CD4-positive, CD25-positive, alpha-beta regulatory T cell (primary cell): ENCODE data around the gene MYL10. TPM values are rescaled to one million over a fixed set of nuclear protein-coding genes. Genes with fewer than 3 reads are reported as not detected.

Experiments
- ATAC-seq, 2 donors: fragments of 150-1000 bp; cut with Tn5 transposase; one replicate each; pipeline ENCODE4 v1.10.0; 2021; ENCODE audit warnings: low read depth in 2 of 2, moderate number of reproducible peaks in 2 of 2, moderate library complexity in 1 of 2
- DNase-seq, 3 donors: peaks; one replicate each; pipeline versions ENCODE4 v3.0.0 to v3.0.0-alpha.2; 2012 to 2022; ENCODE audit warnings: mixed read lengths in 1 of 3
- H3K27ac ChIP-seq: one replicate; pipeline ENCODE4 v1.7.0; 2013; ENCODE audit warnings: mild to moderate bottlenecking, low read length; ENCODE audit not compliant: insufficient read depth, poor library complexity, severe bottlenecking
- H3K27me3 ChIP-seq: one replicate; pipeline ENCODE4 v1.7.0; 2013; ENCODE audit warnings: low read length; ENCODE audit not compliant: control insufficient read depth, insufficient read depth
- H3K36me3 ChIP-seq: one replicate; pipeline ENCODE4 v1.7.0; 2013; ENCODE audit warnings: mild to moderate bottlenecking, low read length, moderate library complexity; ENCODE audit not compliant: control insufficient read depth, insufficient read depth
- H3K4me1 ChIP-seq: 2 replicates; pipeline ENCODE4 v1.7.0; 2013; ENCODE audit warnings: mild to moderate bottlenecking, low read length; ENCODE audit not compliant: insufficient read depth, control insufficient read depth, poor library complexity, severe bottlenecking
- H3K4me3 ChIP-seq: one replicate; pipeline ENCODE4 v1.7.0; 2013; ENCODE audit warnings: low read depth, mild to moderate bottlenecking, low read length, moderate library complexity
- H3K9me3 ChIP-seq, 2 experiments: 1 replicate in 1 of 2; 2 replicates in 1 of 2; pipeline ENCODE4 v1.7.0; 2013; ENCODE audit warnings: low read length in 2 of 2, mild to moderate bottlenecking in 1 of 2, moderate library complexity in 1 of 2; ENCODE audit not compliant: control insufficient read depth in 2 of 2
- H3K27ac Mint-ChIP-seq, 3 donors: one replicate each; pipeline ENCODE4 v1.8.0; 2020 to 2022; ENCODE audit warnings: mild to moderate bottlenecking in 3 of 3, mixed read lengths in 3 of 3, moderate library complexity in 2 of 3
- H3K27me3 Mint-ChIP-seq: one replicate; pipeline ENCODE4 v1.8.0; 2022; ENCODE audit warnings: mild to moderate bottlenecking, mixed read lengths
- H3K36me3 Mint-ChIP-seq: one replicate; pipeline ENCODE4 v1.8.0; 2020; ENCODE audit warnings: mixed read lengths
- H3K4me1 Mint-ChIP-seq, 4 donors: one replicate each; pipeline ENCODE4 v1.8.0; 2020 to 2022; ENCODE audit warnings: mixed read lengths in 4 of 4, mild to moderate bottlenecking in 1 of 4
- H3K4me3 Mint-ChIP-seq, 4 donors: one replicate each; pipeline ENCODE4 v1.8.0; 2020 to 2022; ENCODE audit warnings: mild to moderate bottlenecking in 4 of 4, mixed read lengths in 4 of 4, moderate library complexity in 3 of 4
- H3K9me3 Mint-ChIP-seq, 7 donors: one replicate each; pipeline ENCODE4 v1.8.0; 2020 to 2022; ENCODE audit warnings: mixed read lengths in 7 of 7, mild to moderate bottlenecking in 3 of 7, moderate library complexity in 2 of 7
- polyA plus RNA-seq, 4 donors: library from polyadenylated mRNA; unstranded; fragments of 300-500 nt; fragmentation: Illumina TruSeq; gene quantifications; one replicate each; pipeline ENCODE4 v1.2.3, GENCODE V29; 2021
- total RNA-seq: library from RNA; stranded (reverse); gene quantifications from one replicate; pipeline ENCODE4 v1.2.3, GENCODE V29; 2022

Gene MYL10
- total and polyA plus RNA-seq, 5 donors from 2014 or later = not detected

GRCh38 chr7:101582971-101583370, 46.1 kb downstream of the MYL10 start:
- H3K4me3 ChIP-seq = no peak overlapping the region
- H3K4me3 Mint-ChIP-seq = no peak overlapping the region

DNA sequence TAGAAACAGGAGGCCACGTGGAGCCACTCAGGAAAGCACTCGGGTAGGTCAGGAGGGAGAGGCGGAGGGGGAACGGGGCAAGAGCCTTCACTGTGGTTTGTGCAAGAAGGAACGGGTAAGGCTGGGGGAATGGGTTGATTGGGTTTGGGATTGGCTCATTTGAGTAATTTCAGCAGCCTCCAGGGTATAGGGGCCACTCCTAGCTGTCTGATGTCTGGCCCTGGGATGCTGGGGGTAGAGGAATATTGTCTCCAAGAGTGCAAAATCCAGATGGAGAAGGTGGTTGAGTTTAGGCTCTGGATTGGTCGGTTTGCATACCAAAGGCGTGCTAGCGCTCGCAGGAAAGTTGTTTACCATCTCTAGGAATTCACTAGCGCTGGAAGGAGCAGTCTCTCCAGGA, 47.2 kb downstream of the MYL10 start:
- Mint-ChIP-seq H3K27ac (no peak overlapping the region), H3K4me1 (no peaks in the 10 kb centered on the region), H3K36me3 (no peaks in the 10 kb centered on the region), H3K9me3 (peaks cover 0 to 6% (median 2%) of the 10 kb centered on the region in 7 donors), H3K4me3 (no peak overlapping the region), H3K27me3 (peaks cover 8% of the 10 kb centered on the region)
- Histone ChIP-seq H3K36me3 (no peaks in the 10 kb centered on the region), H3K4me3 (no peak overlapping the region), H3K9me3 (no peaks in the 10 kb centered on the region), H3K27me3 (peaks cover 3% of the 10 kb centered on the region), H3K27ac (no peak overlapping the region), H3K4me1 (no peaks in the 10 kb centered on the region)
- no peak for DNase-seq
- ATAC-seq = no peak

More at GRCh38 chr7:101582971-101583370, 46.1 kb downstream of the MYL10 start:
- Histone ChIP-seq H3K36me3 (no peaks in the 10 kb centered on the region), H3K27ac (no peak overlapping the region), H3K9me3 (no peaks in the 10 kb centered on the region), H3K4me1 (no peaks in the 10 kb centered on the region), H3K27me3 (peaks cover 3% of the 10 kb centered on the region)
- Mint-ChIP-seq H3K9me3 (peaks cover 0 to 6% (median 2%) of the 10 kb centered on the region in 7 donors), H3K4me1 (peaks cover 0 to 4% (median 0%) of the 10 kb centered on the region in 4 donors), H3K36me3 (no peaks in the 10 kb centered on the region), H3K27me3 (peaks cover 8% of the 10 kb centered on the region), H3K27ac (no peak overlapping the region)
- ATAC-seq (no peak), DNase-seq (no peak)

GRCh38 chr7:101580596-101580995, 48.5 kb downstream of the MYL10 start:
- H3K27ac Mint-ChIP-seq = no peak overlapping the region
- H3K36me3 Mint-ChIP-seq = no peaks in the 10 kb centered on the region
- Histone ChIP-seq H3K4me1 (no peaks in the 10 kb centered on the region), H3K4me3 (no peak overlapping the region), H3K27ac (no peak overlapping the region), H3K36me3 (no peaks in the 10 kb centered on the region), H3K9me3 (no peaks in the 10 kb centered on the region), H3K27me3 (peaks cover 3% of the 10 kb centered on the region)
- ATAC-seq (no peak), DNase-seq (no peak)
- H3K4me3 Mint-ChIP-seq = no peak overlapping the region
- H3K4me1 Mint-ChIP-seq = no peaks in the 10 kb centered on the region
- peaks cover 0 to 6% (median 2%) of the 10 kb centered on the region in 7 donors for H3K9me3 Mint-ChIP-seq
- peaks cover 8% of the 10 kb centered on the region for H3K27me3 Mint-ChIP-seq

- H3K27me3 ChIP-seq = peaks cover 3% of the 10 kb centered on the region
- peaks cover 8% of the 10 kb centered on the region for H3K27me3 Mint-ChIP-seq
These were observed 50.5 kb downstream of the MYL10 start for GRCh38 chr7:101578552-101578951.

DNA sequence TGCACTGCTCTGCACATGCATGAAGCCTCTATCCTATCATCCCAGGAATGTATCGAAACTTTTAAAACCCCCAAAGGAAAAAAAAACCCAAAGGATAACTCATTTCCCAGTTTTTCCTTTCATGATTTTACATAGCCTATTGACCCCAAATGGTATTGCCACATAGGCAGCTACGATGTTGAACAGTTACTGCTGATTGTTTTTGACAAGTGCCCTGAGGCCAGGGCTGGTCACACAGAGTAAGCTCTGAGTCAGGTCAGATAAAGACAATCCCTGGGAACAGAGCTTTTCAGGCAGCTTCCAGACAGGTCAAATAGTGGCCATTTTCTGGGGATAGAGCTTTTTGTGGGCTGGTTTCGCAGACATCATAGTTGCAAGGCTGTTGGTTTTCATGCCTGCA, 52.1 kb downstream of the MYL10 start:
- ATAC-seq = no peak
- no peaks in the 10 kb centered on the region for H3K36me3 Mint-ChIP-seq
- H3K9me3 Mint-ChIP-seq = peaks cover 2 to 13% (median 8%) of the 10 kb centered on the region in 7 donors
- Histone ChIP-seq H3K36me3 (no peaks in the 10 kb centered on the region), H3K4me1 (no peaks in the 10 kb centered on the region), H3K4me3 (no peak overlapping the region), H3K9me3 (peaks cover 0 to 5% of the 10 kb centered on the region in 2 experiments), H3K27ac (no peak overlapping the region), H3K27me3 (peaks cover 3% of the 10 kb centered on the region)
- peaks cover 8% of the 10 kb centered on the region for H3K27me3 Mint-ChIP-seq
- H3K4me1 Mint-ChIP-seq = no peaks in the 10 kb centered on the region
- DNase-seq = no peak
- no peak overlapping the region for H3K4me3 Mint-ChIP-seq
- no peak overlapping the region for H3K27ac Mint-ChIP-seq

More at GRCh38 chr7:101578552-101578951, 50.5 kb downstream of the MYL10 start:
- Histone ChIP-seq H3K36me3 (no peaks in the 10 kb centered on the region), H3K4me3 (no peak overlapping the region), H3K4me1 (no peaks in the 10 kb centered on the region), H3K9me3 (no peaks in the 10 kb centered on the region), H3K27ac (no peak overlapping the region)
- Mint-ChIP-seq H3K4me1 (no peaks in the 10 kb centered on the region), H3K4me3 (no peak overlapping the region), H3K9me3 (peaks cover 0 to 6% (median 3%) of the 10 kb centered on the region in 7 donors), H3K36me3 (no peaks in the 10 kb centered on the region), H3K27ac (no peak overlapping the region)
- ATAC-seq (no peak), DNase-seq (no peak)

DNA sequence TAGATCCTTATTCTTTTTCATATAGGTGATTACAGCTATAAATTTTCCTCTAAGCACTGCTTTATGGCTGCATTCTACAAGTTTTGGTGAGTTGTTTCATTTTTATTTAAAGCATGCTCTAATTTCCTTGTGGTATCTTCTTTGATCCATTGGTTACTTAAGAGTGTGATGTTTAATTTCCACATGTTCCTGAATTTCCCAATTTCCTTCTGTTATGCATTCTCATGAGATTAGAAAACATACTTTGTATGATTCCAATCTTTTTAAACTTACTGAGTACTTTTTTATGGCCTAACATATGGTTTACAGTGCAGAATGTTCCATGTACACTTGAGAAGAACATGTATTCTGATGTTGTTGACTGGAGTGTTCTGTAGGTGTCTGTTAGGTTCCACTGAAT, 53.4 kb downstream of the MYL10 start:
- Mint-ChIP-seq H3K36me3 (no peaks in the 10 kb centered on the region), H3K9me3 (peaks cover 2 to 15% (median 8%) of the 10 kb centered on the region in 7 donors), H3K27ac (no peak overlapping the region), H3K4me3 (no peak overlapping the region), H3K4me1 (no peaks in the 10 kb centered on the region), H3K27me3 (peaks cover 12% of the 10 kb centered on the region)
- Histone ChIP-seq H3K4me1 (no peaks in the 10 kb centered on the region), H3K27ac (no peak overlapping the region), H3K4me3 (no peak overlapping the region), H3K27me3 (peaks cover 3% of the 10 kb centered on the region), H3K9me3 (peaks cover 0 to 7% of the 10 kb centered on the region in 2 experiments), H3K36me3 (no peaks in the 10 kb centered on the region)
- DNase-seq (no peak), ATAC-seq (no peak)

- Mint-ChIP-seq H3K27me3 (peaks cover 12% of the 10 kb centered on the region), H3K4me3 (no peak overlapping the region), H3K27ac (no peak overlapping the region), H3K36me3 (no peaks in the 10 kb centered on the region), H3K9me3 (peaks cover 2 to 14% (median 8%) of the 10 kb centered on the region in 7 donors), H3K4me1 (no peaks in the 10 kb centered on the region)
- no peaks in the 10 kb centered on the region for H3K4me1 ChIP-seq
- H3K27ac ChIP-seq = no peak overlapping the region
- no peak overlapping the region for H3K4me3 ChIP-seq
- H3K9me3 ChIP-seq = peaks cover 0 to 7% of the 10 kb centered on the region in 2 experiments
- H3K27me3 ChIP-seq = peaks cover 3% of the 10 kb centered on the region
- no peaks in the 10 kb centered on the region for H3K36me3 ChIP-seq
- no peak for ATAC-seq
- DNase-seq = no peak
These were observed 53.9 kb downstream of the MYL10 start for GRCh38 chr7:101575168-101575567.

- ATAC-seq = no peak
- no peak for DNase-seq
- Mint-ChIP-seq H3K9me3 (peaks cover 0 to 14% (median 8%) of the 10 kb centered on the region in 7 donors), H3K36me3 (no peaks in the 10 kb centered on the region), H3K4me3 (no peak overlapping the region), H3K27me3 (peaks cover 4% of the 10 kb centered on the region), H3K27ac (no peak overlapping the region), H3K4me1 (no peaks in the 10 kb centered on the region)
- Histone ChIP-seq H3K9me3 (peaks cover 0 to 13% of the 10 kb centered on the region in 2 experiments), H3K36me3 (no peaks in the 10 kb centered on the region), H3K27ac (no peak overlapping the region), H3K27me3 (peaks cover 4% of the 10 kb centered on the region), H3K4me3 (no peak overlapping the region), H3K4me1 (no peaks in the 10 kb centered on the region)
These were observed 56.9 kb downstream of the MYL10 start for GRCh38 chr7:101572156-101572555.
